ENCODE measurements around the gene FAM174C. TPM values are rescaled to one million over a fixed set of nuclear protein-coding genes. Genes with fewer than 3 reads are reported as not detected.

Gene FAM174C
- total RNA-seq, 1 experiment from 2014 or later, result 77.1 TPM

DNA sequence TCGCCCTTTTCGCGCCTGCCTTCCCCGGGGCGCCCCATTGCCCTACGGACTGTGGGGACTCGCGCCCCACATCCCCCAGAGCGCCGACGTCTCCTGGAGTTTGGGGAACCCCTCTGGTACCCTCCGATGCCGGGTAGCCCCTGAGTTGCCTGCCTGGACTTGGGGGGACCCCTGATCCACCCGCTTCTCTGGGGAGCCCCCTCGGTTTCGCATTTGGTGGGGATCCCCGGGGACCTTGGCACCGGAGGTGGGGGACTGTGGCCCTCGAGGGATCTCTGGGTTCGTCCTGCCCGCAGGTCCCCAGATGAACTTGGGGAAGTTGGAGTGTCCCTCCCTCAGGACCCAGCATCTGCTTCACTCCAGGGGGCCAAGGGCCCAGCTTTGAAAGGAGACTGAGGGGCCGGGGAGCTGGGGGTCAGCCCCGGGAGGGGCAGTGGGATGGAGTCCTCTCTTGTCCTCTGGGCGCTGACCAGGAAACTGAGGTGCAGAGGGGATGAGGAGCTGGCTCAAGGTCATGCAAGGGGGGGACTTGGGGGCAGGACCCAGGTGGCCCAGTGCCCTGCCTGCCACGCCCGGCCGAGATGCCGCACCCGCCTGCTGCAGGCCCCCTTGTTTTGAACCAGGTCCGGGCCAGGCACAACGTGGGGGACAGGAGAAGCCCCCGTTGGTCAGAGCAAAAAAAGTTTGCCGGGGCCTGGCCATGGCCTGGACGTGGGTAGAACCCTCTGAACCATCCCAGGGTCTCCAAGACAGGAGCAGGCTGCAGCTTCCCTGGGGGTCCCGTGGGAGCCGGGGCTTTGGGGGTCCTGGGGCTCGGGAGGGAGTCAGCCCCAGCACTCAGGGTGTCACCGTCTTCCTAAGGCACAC lies 11.4 kb downstream of the FAM174C start (continued):
- TF ChIP-seq ELF1 (IDR thresholded peaks at IDR 0.05; ENCODE audit: borderline replicate concordance, low read depth), result no peak

DNA sequence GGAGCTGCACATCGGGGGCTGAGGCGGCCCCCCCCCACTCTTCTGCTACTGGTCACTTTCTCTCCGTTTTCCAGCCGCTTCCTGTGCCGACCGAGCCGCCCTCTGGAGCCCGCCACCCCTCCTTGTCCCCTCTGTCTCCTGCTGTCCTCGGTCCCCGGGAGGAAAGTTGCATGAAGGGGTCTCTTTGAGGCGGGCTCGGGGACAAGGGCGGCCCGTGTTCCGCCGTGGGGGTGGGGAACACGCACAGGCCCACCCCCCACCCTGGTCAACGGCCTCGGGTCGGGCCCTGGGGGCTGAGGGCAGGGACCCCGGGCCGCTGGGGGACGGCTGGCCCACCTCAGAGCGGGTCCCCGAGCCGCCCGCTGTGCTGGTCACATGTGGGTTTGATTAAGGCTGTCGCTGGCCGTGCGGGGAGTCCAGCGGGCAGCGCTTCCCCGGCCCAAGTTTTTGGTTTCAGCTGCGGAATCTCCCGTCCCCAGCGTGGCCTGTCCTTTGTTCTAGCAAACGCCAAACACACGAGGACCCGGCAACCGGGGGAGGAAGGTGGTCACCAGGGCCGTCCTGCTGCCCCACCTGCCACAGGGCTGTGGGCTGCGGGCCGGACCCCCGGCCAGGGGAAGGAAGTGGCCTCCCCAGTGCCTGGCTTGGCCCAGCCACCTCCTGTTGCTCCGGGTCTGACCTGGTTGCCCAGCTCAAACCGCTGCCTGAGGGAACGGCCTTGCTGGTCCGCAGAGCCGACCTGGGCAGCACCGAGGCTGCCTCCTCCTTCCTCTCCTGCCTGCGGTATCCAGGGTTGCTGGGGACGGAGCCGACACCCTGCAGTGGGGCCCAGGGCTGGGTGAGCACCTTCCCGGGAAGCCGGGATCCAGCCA lies 12.3 kb downstream of the FAM174C start:
- H3K4me1 ChIP-seq (ENCODE audit: control insufficient read depth in 1 of 2, insufficient read depth in 2 of 2, low read length in 2 of 2), result peaks cover 17 to 37% of the 10 kb centered on the region in 2 experiments
- RAD21 ChIA-PET (ENCODE audit: low non-redundant PET in 1 of 2, low total read pairs in 2 of 2, uncharacterized antibody in 2 of 2, unreplicated experiment in 2 of 2), result no interaction called here
- no peaks in the 10 kb centered on the region for H3K79me2 ChIP-seq (ENCODE audit: insufficient read depth, low read length)
- BruUV-seq (replicated peaks), result no TSS peak
- no peak overlapping the region for H2AFZ ChIP-seq (ENCODE audit: low read depth, low read length, poor library complexity, severe bottlenecking)
- no peak overlapping the region for H3K4me3 ChIP-seq (replicated peaks in 1 of 2; ENCODE audit: low read depth in 1 of 2, low read length in 2 of 2)
- DNase-seq (ENCODE audit: low read depth, low spot score) (no peak), ATAC-seq (no peak)
- intact Hi-C loops (cut with micrococcal nuclease), result no loop called here
- H3K9me2 ChIP-seq (ENCODE audit: insufficient read depth), result no peaks in the 10 kb centered on the region
- no peak overlapping the region for H3K9ac ChIP-seq (ENCODE audit: low read length)
- POLR2A ChIA-PET, result no interaction called here
- CTCF ChIA-PET, result no interaction called here
- peak overlapping the region; percentile 95 for H3K4me2 ChIP-seq (ENCODE audit: low read length)
- no peak overlapping the region for H3K27ac ChIP-seq (ENCODE audit: low read depth, low read length)
- no peak for TF ChIP-seq EZH2phosphoT487 (IDR thresholded peaks at IDR 0.05; ENCODE audit: borderline replicate concordance)
- H4K20me1 ChIP-seq (ENCODE audit: insufficient read depth), result no peaks in the 10 kb centered on the region
- H3K36me3 ChIP-seq (ENCODE audit: control insufficient read depth in 1 of 2, insufficient read depth in 2 of 2, low read length in 2 of 2), result no peaks in the 10 kb centered on the region
- H3K9me3 ChIP-seq (ENCODE audit: control insufficient read depth in 1 of 2, insufficient read depth in 1 of 2, low read depth in 1 of 2, low read length in 2 of 2), result no peaks in the 10 kb centered on the region
- H3K27me3 ChIP-seq (ENCODE audit: insufficient read depth, low read length), result no peaks in the 10 kb centered on the region

DNA sequence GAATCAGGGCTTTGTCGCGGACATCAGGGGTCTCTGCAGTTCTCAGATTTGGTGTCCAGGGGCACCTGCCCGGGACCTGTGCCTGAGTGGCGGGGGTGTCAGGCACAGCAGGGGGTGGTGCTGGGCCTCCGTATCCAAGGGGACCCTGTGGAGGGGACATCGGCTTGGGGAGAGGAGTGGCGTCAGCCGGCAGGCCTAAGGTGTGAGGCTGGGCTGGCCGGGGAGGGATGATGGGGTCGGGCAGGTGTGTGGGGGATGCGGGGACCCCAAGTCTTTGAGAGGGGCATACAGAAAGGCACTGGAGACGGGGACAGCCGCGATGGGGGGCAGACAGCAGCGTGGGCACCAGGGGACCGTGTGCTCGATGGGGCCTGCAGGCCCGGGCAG lies 12.9 kb downstream of the FAM174C start:
- Histone ChIP-seq H3K4me2 (ENCODE audit: low read length) (no peak overlapping the region), H3K4me1 (ENCODE audit: control insufficient read depth in 1 of 2, insufficient read depth in 2 of 2, low read length in 2 of 2) (peaks cover 17 to 37% of the 10 kb centered on the region in 2 experiments), H3K27me3 (ENCODE audit: insufficient read depth, low read length) (no peaks in the 10 kb centered on the region), H3K27ac (ENCODE audit: low read depth, low read length) (no peak overlapping the region), H4K20me1 (ENCODE audit: insufficient read depth) (no peaks in the 10 kb centered on the region), H2AFZ (ENCODE audit: low read depth, low read length, poor library complexity, severe bottlenecking) (no peak overlapping the region), H3K9ac (ENCODE audit: low read length) (no peak overlapping the region), H3K4me3 (replicated peaks in 1 of 2; ENCODE audit: low read depth in 1 of 2, low read length in 2 of 2) (no peak overlapping the region), H3K9me2 (ENCODE audit: insufficient read depth) (no peaks in the 10 kb centered on the region), H3K79me2 (ENCODE audit: insufficient read depth, low read length) (no peaks in the 10 kb centered on the region), H3K9me3 (ENCODE audit: control insufficient read depth in 1 of 2, insufficient read depth in 1 of 2, low read depth in 1 of 2, low read length in 2 of 2) (no peaks in the 10 kb centered on the region), H3K36me3 (ENCODE audit: control insufficient read depth in 1 of 2, insufficient read depth in 2 of 2, low read length in 2 of 2) (no peaks in the 10 kb centered on the region)
- ChIA-PET POLR2A (no interaction called here), CTCF (no interaction called here), RAD21 (ENCODE audit: low non-redundant PET in 1 of 2, low total read pairs in 2 of 2, uncharacterized antibody in 2 of 2, unreplicated experiment in 2 of 2) (no interaction called here)
- TF ChIP-seq EZH2phosphoT487 (IDR thresholded peaks at IDR 0.05; ENCODE audit: borderline replicate concordance) (no peak), CTCF (IDR thresholded peaks at IDR 0.05 in 2 of 3, conservative IDR thresholded peaks at IDR 0.05 in 1 of 3; ENCODE audit: borderline replicate concordance in 1 of 3, insufficient read depth in 1 of 3, low read depth in 2 of 3, low read length in 2 of 3) (no peak), ZBTB33 (IDR thresholded peaks at IDR 0.05; ENCODE audit: extremely low read depth, insufficient replicate concordance, low read length) (no peak), SIN3A (IDR thresholded peaks at IDR 0.05; ENCODE audit: low read depth) (no peak), ELF1 (IDR thresholded peaks at IDR 0.05; ENCODE audit: borderline replicate concordance, low read depth) (no peak), SRF (IDR thresholded peaks at IDR 0.05; ENCODE audit: low read depth) (no peak), FOSL1 (IDR thresholded peaks at IDR 0.05; ENCODE audit: low read depth) (no peak), ZFX (IDR thresholded peaks at IDR 0.05) (no peak), EZH2 (IDR thresholded peaks at IDR 0.05) (no peak)
- DNase-seq (ENCODE audit: low read depth, low spot score), result no peak
- ATAC-seq, result no peak
- BruUV-seq (replicated peaks), result no TSS peak
- intact Hi-C loops (cut with micrococcal nuclease), result no loop called here
